Ishikawa (cell line): Measurements from ENCODE around the gene STARD3.

ENCODE experiments used
- CEBPB ChIP-seq: IDR thresholded peaks from 2 replicates; pipeline ENCODE4 v1.6.1; 2012
- EGR1 ChIP-seq: IDR thresholded peaks from 2 replicates; pipeline ENCODE4 v1.6.1; 2012
- EP300 ChIP-seq: IDR thresholded peaks from 2 replicates; pipeline ENCODE4 v1.6.1; 2012; ENCODE audit warnings: borderline replicate concordance
- NFIC ChIP-seq: IDR thresholded peaks from 2 replicates; pipeline ENCODE4 v1.6.1; 2012
- RAD21 ChIP-seq: IDR thresholded peaks from 2 replicates; pipeline ENCODE4 v1.6.1; 2012; ENCODE audit warnings: low read depth
- TAF1 ChIP-seq: IDR thresholded peaks from 2 replicates; pipeline ENCODE4 v1.6.1; 2012; ENCODE audit warnings: low read depth, mild to moderate bottlenecking
- TEAD4 ChIP-seq: IDR thresholded peaks from 2 replicates; pipeline ENCODE4 v1.6.1; 2012
- ZBTB7A ChIP-seq: IDR thresholded peaks from 2 replicates; pipeline ENCODE4 v1.6.1; 2012; ENCODE audit warnings: low read depth
- TF ChIP-seq, protein P1 (sequence below): IDR thresholded peaks from 2 replicates; pipeline ENCODE4 v1.6.1; 2012
- TF ChIP-seq, protein P2 (sequence below): IDR thresholded peaks from 2 replicates; pipeline ENCODE4 v1.6.1; 2012

DNA sequence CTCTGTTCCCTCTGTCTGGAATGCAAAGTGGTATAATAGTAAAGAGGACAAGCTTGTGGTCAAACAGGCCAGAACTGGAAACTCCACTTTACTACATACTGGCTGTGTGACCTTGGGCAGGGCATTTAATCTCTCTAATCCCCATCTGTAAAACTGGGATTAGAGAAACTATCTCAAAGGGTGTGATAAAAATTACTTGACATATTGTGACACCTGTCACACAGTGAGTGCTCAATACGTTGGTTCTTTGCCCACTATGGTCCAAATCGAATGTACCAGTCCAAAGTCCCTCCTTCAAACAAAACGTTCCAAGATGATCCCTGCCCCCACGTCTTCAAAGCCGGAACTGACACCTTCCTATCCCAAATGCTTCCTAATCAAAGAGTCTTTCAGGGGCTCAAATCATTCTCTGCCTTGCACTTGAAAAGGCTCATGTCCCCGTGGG lies 50.2 kb downstream of the STARD3 start:
- TF ChIP-seq TAF1 (no peak), EP300 (no peak), ZBTB7A (no peak), NFIC (no peak), EGR1 (no peak), TEAD4 (no peak), RAD21 (no peak), CEBPB (no peak)
- TF ChIP-seq, protein P1, sequence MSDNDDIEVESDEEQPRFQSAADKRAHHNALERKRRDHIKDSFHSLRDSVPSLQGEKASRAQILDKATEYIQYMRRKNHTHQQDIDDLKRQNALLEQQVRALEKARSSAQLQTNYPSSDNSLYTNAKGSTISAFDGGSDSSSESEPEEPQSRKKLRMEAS, result no peak
- TF ChIP-seq, protein P2, sequence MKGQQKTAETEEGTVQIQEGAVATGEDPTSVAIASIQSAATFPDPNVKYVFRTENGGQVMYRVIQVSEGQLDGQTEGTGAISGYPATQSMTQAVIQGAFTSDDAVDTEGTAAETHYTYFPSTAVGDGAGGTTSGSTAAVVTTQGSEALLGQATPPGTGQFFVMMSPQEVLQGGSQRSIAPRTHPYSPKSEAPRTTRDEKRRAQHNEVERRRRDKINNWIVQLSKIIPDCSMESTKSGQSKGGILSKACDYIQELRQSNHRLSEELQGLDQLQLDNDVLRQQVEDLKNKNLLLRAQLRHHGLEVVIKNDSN, result no peak
